Measurements from ENCODE around the gene ENC1.

The ENC1 gene

GRCh38 chr5:74673011-74673790 lies 32.7 kb upstream of the ENC1 start:
- TF ChIP-seq, protein P1, sequence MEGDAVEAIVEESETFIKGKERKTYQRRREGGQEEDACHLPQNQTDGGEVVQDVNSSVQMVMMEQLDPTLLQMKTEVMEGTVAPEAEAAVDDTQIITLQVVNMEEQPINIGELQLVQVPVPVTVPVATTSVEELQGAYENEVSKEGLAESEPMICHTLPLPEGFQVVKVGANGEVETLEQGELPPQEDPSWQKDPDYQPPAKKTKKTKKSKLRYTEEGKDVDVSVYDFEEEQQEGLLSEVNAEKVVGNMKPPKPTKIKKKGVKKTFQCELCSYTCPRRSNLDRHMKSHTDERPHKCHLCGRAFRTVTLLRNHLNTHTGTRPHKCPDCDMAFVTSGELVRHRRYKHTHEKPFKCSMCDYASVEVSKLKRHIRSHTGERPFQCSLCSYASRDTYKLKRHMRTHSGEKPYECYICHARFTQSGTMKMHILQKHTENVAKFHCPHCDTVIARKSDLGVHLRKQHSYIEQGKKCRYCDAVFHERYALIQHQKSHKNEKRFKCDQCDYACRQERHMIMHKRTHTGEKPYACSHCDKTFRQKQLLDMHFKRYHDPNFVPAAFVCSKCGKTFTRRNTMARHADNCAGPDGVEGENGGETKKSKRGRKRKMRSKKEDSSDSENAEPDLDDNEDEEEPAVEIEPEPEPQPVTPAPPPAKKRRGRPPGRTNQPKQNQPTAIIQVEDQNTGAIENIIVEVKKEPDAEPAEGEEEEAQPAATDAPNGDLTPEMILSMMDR (IDR thresholded peaks at IDR 0.05; ENCODE audit: control insufficient read depth, extremely low read depth, insufficient read depth): peak; percentile 52
- peak; percentile 43 for DNase-seq (ENCODE audit: low read depth)
- no peak overlapping the region for H3K4me3 ChIP-seq (ENCODE audit: low read depth, low read length)

DNA sequence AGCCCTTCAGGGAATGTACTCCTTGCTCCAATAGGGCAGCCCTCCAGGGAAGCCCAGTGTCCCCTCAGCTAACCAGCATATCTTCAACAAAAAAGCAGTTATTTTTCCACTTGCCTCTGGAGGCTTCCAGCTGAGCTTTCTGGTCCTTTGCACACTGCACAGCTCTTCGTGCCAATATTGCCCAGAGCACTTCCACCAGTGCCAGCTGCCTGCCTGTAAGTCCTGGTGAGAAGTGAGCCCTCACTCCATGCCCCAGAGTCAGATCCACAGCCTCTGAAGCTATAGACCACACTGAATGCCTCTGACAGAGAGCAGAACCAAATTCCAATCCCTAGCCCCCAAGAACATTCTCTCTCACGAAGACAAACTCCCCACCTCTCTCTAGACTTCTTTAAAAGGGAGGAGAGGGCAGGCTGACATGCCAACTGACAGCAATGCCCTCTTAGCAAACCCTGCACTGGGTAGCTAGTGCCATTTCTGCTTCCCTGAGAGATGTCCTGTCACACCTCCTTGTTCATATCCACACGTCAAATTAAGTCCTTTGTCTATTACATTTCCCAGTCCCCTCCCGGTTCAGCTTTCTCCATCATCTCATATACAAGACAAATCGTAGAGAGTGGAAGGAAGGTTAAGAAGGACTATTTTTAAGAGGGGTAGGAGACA lies 31.8 kb upstream of the ENC1 start:
- DNase-seq (ENCODE audit: low read depth): no peak
- no peak overlapping the region for H3K4me3 ChIP-seq (ENCODE audit: low read depth, low read length)
- TF ChIP-seq, protein P1 (IDR thresholded peaks at IDR 0.05; ENCODE audit: control insufficient read depth, extremely low read depth, insufficient read depth): no peak

DNA sequence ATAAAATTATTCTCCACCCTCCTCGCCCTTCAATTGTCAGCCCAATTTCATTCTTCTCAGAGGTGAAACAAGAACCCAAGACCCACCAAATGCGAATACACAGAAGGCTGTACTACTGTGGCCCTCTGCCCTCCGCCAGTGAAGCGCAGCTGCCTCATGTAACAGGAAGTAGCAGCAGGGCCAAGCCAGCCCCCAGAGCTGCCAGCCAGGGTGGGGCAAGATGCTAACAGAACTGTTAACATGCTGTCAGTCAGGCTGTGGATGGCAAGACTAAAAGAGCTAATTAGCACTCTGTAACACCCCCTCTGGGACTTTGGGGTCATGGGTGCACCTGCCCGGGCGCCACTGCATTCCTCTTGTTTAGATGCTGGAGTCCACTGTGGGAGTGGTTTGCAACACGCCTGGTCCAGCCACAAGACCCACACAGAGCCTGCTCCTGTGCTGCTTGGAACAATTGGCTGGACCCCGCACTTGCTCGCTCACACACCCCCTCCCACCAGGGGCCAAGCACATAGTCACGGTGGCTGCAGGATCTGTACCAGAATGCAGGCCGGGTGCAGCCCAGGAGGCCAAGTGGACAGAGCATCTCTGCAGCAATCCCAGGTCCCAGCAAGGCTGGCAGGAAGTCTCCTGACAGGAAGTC lies 30.0 kb upstream of the ENC1 start:
- TF ChIP-seq, protein P1 (IDR thresholded peaks at IDR 0.05; ENCODE audit: control insufficient read depth, extremely low read depth, insufficient read depth): no peak
- no peak for DNase-seq (ENCODE audit: low read depth)
- no peak overlapping the region for H3K4me3 ChIP-seq (ENCODE audit: low read depth, low read length)

GRCh38 chr5:74669821-74670220 lies 29.3 kb upstream of the ENC1 start:
- no peak overlapping the region for H3K4me3 ChIP-seq (ENCODE audit: low read depth, low read length)
- no peak for DNase-seq (ENCODE audit: low read depth)
- TF ChIP-seq, protein P1 (IDR thresholded peaks at IDR 0.05; ENCODE audit: control insufficient read depth, extremely low read depth, insufficient read depth): no peak

- no peak for DNase-seq (ENCODE audit: low read depth)
- H3K4me3 ChIP-seq (ENCODE audit: low read depth, low read length): no peak overlapping the region
- TF ChIP-seq, protein P1 (IDR thresholded peaks at IDR 0.05; ENCODE audit: control insufficient read depth, extremely low read depth, insufficient read depth): no peak
Measured at GRCh38 chr5:74667396-74667795, 26.9 kb upstream of the ENC1 start.

DNA sequence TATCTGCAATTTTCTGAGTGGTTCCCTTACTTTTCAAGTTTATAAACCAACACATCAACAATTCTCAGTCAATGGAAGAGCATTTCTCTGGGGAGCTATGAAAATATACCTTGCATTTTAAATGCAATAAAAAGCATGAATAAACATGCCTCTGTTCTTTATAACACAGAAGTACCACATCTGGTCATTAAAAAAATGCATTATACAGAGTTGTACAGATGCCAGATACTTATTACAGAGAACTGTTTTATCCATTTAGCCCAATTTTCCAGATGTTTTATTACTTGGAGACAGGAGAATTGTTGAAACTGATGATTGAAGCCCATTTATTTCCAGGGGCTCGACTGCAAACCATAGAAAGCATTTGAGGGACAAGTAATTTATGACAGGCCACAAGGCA lies 25.3 kb upstream of the ENC1 start:
- no peak overlapping the region for H3K4me3 ChIP-seq (ENCODE audit: low read depth, low read length)
- no peak for DNase-seq (ENCODE audit: low read depth)
- TF ChIP-seq, protein P1 (IDR thresholded peaks at IDR 0.05; ENCODE audit: control insufficient read depth, extremely low read depth, insufficient read depth): no peak
